Sigmoid colon (tissue), 7 donors: ENCODE results near the gene C2CD2. TPM values are rescaled to one million over a fixed set of nuclear protein-coding genes. Genes with fewer than 3 reads are reported as not detected.

ENCODE experiments used
- DNase-seq: peaks from one replicate; pipeline ENCODE4 v3.0.0-alpha.2; 2019
- H3K27ac ChIP-seq, 4 donors: fragments of 200-600 bp; sonication (generic); one replicate each; pipeline ENCODE4 v1.5.1; 2016 to 2019; ENCODE audit warnings: mild to moderate bottlenecking in 1 of 4
- H3K27me3 ChIP-seq, 3 donors: fragments of 200-600 bp; sonication (generic); one replicate each; pipeline ENCODE4 v1.5.1; 2019; ENCODE audit warnings: mild to moderate bottlenecking in 1 of 3
- H3K36me3 ChIP-seq, 4 donors: fragments of 200-600 bp; sonication (generic); one replicate each; pipeline ENCODE4 v1.5.1; 2016 to 2019
- H3K4me1 ChIP-seq, 4 donors: fragments of 200-600 bp; sonication (generic); one replicate each; pipeline ENCODE4 v1.5.1; 2017 to 2019
- H3K4me3 ChIP-seq, 4 donors: fragments of 200-600 bp; sonication (generic); one replicate each; pipeline ENCODE4 v1.5.1; 2017 to 2019; ENCODE audit warnings: mild to moderate bottlenecking in 2 of 4, moderate library complexity in 1 of 4
- H3K9me3 ChIP-seq, 4 donors: fragments of 200-600 bp in 3 of 4; sonication (generic) in 3 of 4; one replicate each; pipeline versions ENCODE4 v1.5.1 to v1.6.1; 2013 to 2019
- CTCF ChIP-seq, 4 experiments: fragments of 450-650 bp in 3 of 4; fragments of 200-600 bp in 1 of 4; IDR thresholded peaks; one replicate each; pipeline ENCODE4 v1.5.1; 2016 to 2019; ENCODE audit warnings: antibody characterized with exemption in 4 of 4, mild to moderate bottlenecking in 3 of 4, moderate library complexity in 2 of 4
- EP300 ChIP-seq, 4 donors: sonication (generic); formaldehyde crosslinking; IDR thresholded peaks; one replicate each; pipeline ENCODE4 v1.6.1; 2017; ENCODE audit warnings: antibody characterized with exemption in 4 of 4
- POLR2A ChIP-seq, 2 donors: fragments of 450-650 bp; IDR thresholded peaks; one replicate each; pipeline ENCODE4 v1.6.1; 2016; ENCODE audit warnings: antibody characterized with exemption in 2 of 2, mild to moderate bottlenecking in 2 of 2, moderate library complexity in 2 of 2
- POLR2AphosphoS5 ChIP-seq, 4 donors: sonication (generic); formaldehyde crosslinking; IDR thresholded peaks; one replicate each; pipeline ENCODE4 v1.6.1; 2017; ENCODE audit warnings: antibody characterized with exemption in 4 of 4
- WGBS, 2 donors: extraction: QIAGEN DNeasy Blood & Tissue Kit; methylation state at CpG; one replicate each; pipeline ENCODE4 v1.1.7; 2013; 5-methylcytosine and 5-hydroxymethylcytosine counted together
- intact Hi-C: fragments of 100-400 bp; cut with DNase I; formaldehyde crosslinking; loops from one replicate; pipeline ENCODE4 v1.15.1; 2023
- polyA plus RNA-seq, 3 donors: library from polyadenylated mRNA; stranded (reverse); fragments of 200-250 nt; gene quantifications; one replicate each; pipeline ENCODE4 v1.2.3, GENCODE V29; 2013
- total RNA-seq, 4 donors: library from RNA; depleted of rRNA; stranded (reverse); fragments of >200 nt; gene quantifications; one replicate each; pipeline ENCODE4 v1.1.0, GENCODE V29; 2016
- donor health status: healthy with polysubstance abuse.
- donor health status: Bipolar disorder and iron deficiency.
- donor health status: healthy.

The C2CD2 gene
- total and polyA plus RNA-seq, 7 donors, result 1.8 to 45.1 (median 19.0) TPM

- TF ChIP-seq POLR2AphosphoS5 (IDR thresholded peaks at IDR 0.05) (no peak), CTCF (IDR thresholded peaks at IDR 0.05) (no peak), POLR2A (IDR thresholded peaks at IDR 0.05) (no peak), EP300 (IDR thresholded peaks at IDR 0.05) (no peak)
- peak; percentile 64 for DNase-seq
- H3K27ac ChIP-seq, result peak overlapping the region; percentile 54 to 70 (median 66)
- 58 to 79% methylated on average over 9 of the region's 9 CpGs for WGBS, 2 donors
- intact Hi-C loops, result loop anchor here (1.0 kb wide), 1 partner anchor 47 kb away; no protein-coding TSS in a partner anchor
- H3K27me3 ChIP-seq, result no peaks in the 10 kb centered on the region
- no peak overlapping the region for H3K4me3 ChIP-seq
- H3K36me3 ChIP-seq, result no peaks in the 10 kb centered on the region
- peaks cover 0 to 39% (median 29%) of the 10 kb centered on the region in 4 donors for H3K4me1 ChIP-seq
- no peaks in the 10 kb centered on the region for H3K9me3 ChIP-seq
Observed at GRCh38 chr21:41956926-41957729, 3.3 kb upstream of the C2CD2 start.

- intact Hi-C loops, result no loop called here
- 84 to 89% methylated on average over 10 of the region's 10 CpGs for WGBS, 2 donors
- no peak overlapping the region for H3K4me3 ChIP-seq
- H3K27me3 ChIP-seq, result no peaks in the 10 kb centered on the region
- no peaks in the 10 kb centered on the region for H3K36me3 ChIP-seq
- no peak for TF ChIP-seq POLR2AphosphoS5 (IDR thresholded peaks at IDR 0.05)
- no peak for TF ChIP-seq POLR2A (IDR thresholded peaks at IDR 0.05)
- no peak for TF ChIP-seq CTCF (IDR thresholded peaks at IDR 0.05)
- TF ChIP-seq EP300 (IDR thresholded peaks at IDR 0.05), result no peak
- no peak for DNase-seq
- no peaks in the 10 kb centered on the region for H3K9me3 ChIP-seq
- peak overlapping the region in 1 of 4 donors; percentile 7 for H3K27ac ChIP-seq
- H3K4me1 ChIP-seq, result peaks cover 0 to 53% (median 39%) of the 10 kb centered on the region in 4 donors
Observed at GRCh38 chr21:41955516-41955915, 1.7 kb upstream of the C2CD2 start.

GRCh38 chr21:41954654-41955499 is 1.1 kb upstream of the C2CD2 start:
- Histone ChIP-seq H3K27me3 (no peaks in the 10 kb centered on the region), H3K27ac (peak overlapping the region; percentile 59 to 87 (median 76)), H3K36me3 (no peaks in the 10 kb centered on the region), H3K4me3 (no peak overlapping the region), H3K9me3 (no peaks in the 10 kb centered on the region), H3K4me1 (peaks cover 0 to 55% (median 39%) of the 10 kb centered on the region in 4 donors)
- no peak for DNase-seq
- intact Hi-C loops, result loop anchor here (1.0 kb wide), 1 partner anchor 55 kb away; the partner anchor contains the start of gene ZBTB21
- TF ChIP-seq CTCF (IDR thresholded peaks at IDR 0.05), result no peak
- no peak for TF ChIP-seq POLR2A (IDR thresholded peaks at IDR 0.05)
- TF ChIP-seq EP300 (IDR thresholded peaks at IDR 0.05), result no peak
- TF ChIP-seq POLR2AphosphoS5 (IDR thresholded peaks at IDR 0.05), result no peak
- 92 to 94% methylated on average over 20 of the region's 20 CpGs for WGBS, 2 donors

- H3K9me3 ChIP-seq, result no peaks in the 10 kb centered on the region
- no peaks in the 10 kb centered on the region for H3K36me3 ChIP-seq
- intact Hi-C loops, result loop anchor here (2.0 kb wide), 2 partner anchors 23 to 75 kb away; partner anchors contain the start of gene PRDM15
- H3K4me3 ChIP-seq, result peak overlapping the region; percentile 54 to 96 (median 84)
- TF ChIP-seq CTCF (IDR thresholded peaks at IDR 0.05) (no peak), POLR2A (IDR thresholded peaks at IDR 0.05) (no peak), POLR2AphosphoS5 (IDR thresholded peaks at IDR 0.05) (no peak), EP300 (IDR thresholded peaks at IDR 0.05) (no peak)
- peak overlapping the region; percentile 48 to 87 (median 76) for H3K27ac ChIP-seq
- WGBS, 2 donors, result 1% methylated on average over 67 of the region's 67 CpGs
- peaks cover 0 to 61% (median 44%) of the 10 kb centered on the region in 4 donors for H3K4me1 ChIP-seq
- DNase-seq, result no peak
- no peaks in the 10 kb centered on the region for H3K27me3 ChIP-seq
Observed at GRCh38 chr21:41953249-41953830, 478 bp downstream of the C2CD2 start.
